Fibroblast of lung (primary cell): ENCODE results near the gene TBC1D30. TPM values are rescaled to one million over a fixed set of nuclear protein-coding genes. Genes with fewer than 3 reads are reported as not detected.
"Not testable (repeated sequence)": the region's sequence is repeated elsewhere in the genome, so short reads cannot be mapped to it uniquely, and the experiment has no call there.

ENCODE experiments used
- DNase-seq, 2 donors: peaks; one replicate each; pipeline versions ENCODE4 v3.0.0 to v3.0.0-alpha.2; 2010; ENCODE audit warnings: low read depth in 2 of 2
- H2AFZ ChIP-seq: 2 replicates; pipeline ENCODE4 v1.5.1; 2012; ENCODE audit warnings: low read length, control low read depth, inconsistent platforms
- H3K27ac ChIP-seq: 2 replicates; pipeline ENCODE4 v1.5.1; 2011; ENCODE audit warnings: low read length, control low read depth; ENCODE audit not compliant: insufficient read depth
- H3K27me3 ChIP-seq: 2 replicates; pipeline ENCODE4 v1.5.1; 2011; ENCODE audit warnings: mild to moderate bottlenecking, low read length; ENCODE audit not compliant: control insufficient read depth, insufficient read depth
- H3K36me3 ChIP-seq: 2 replicates; pipeline ENCODE4 v1.5.1; 2011; ENCODE audit warnings: low read length; ENCODE audit not compliant: control insufficient read depth, insufficient read depth
- H3K4me1 ChIP-seq: 2 replicates; pipeline ENCODE4 v1.5.1; 2011; ENCODE audit warnings: low read length; ENCODE audit not compliant: control insufficient read depth, insufficient read depth; ENCODE audit errors: extremely low read depth
- H3K4me2 ChIP-seq: 2 replicates; pipeline ENCODE4 v1.5.1; 2011; ENCODE audit warnings: low read length, control low read depth; ENCODE audit not compliant: insufficient read depth; ENCODE audit errors: extremely low read depth
- H3K4me3 ChIP-seq, 4 experiments: fragments of 200-600 bp in 1 of 4; sonication (generic) in 1 of 4; replicated peaks in 1 of 4; 2 replicates each; pipeline ENCODE4 v1.5.1; 2011 to 2016; ENCODE audit warnings: low read length in 4 of 4, low read depth in 3 of 4, mild to moderate bottlenecking in 3 of 4, control low read depth in 2 of 4, inconsistent platforms in 1 of 4, mixed read lengths in 1 of 4; ENCODE audit not compliant: insufficient read depth in 1 of 4; ENCODE audit errors: control extremely low read depth in 1 of 4
- H3K79me2 ChIP-seq: 2 replicates; pipeline ENCODE4 v1.5.1; 2012; ENCODE audit warnings: mild to moderate bottlenecking, low read length, inconsistent platforms; ENCODE audit not compliant: control insufficient read depth, insufficient read depth
- H3K9ac ChIP-seq: 2 replicates; pipeline ENCODE4 v1.5.1; 2011; ENCODE audit warnings: mild to moderate bottlenecking, low read length, control low read depth; ENCODE audit not compliant: insufficient read depth
- H3K9me3 ChIP-seq: 2 replicates; pipeline ENCODE4 v1.5.1; 2012; ENCODE audit warnings: low read depth, low read length; ENCODE audit not compliant: control insufficient read depth, insufficient read depth
- H4K20me1 ChIP-seq: 2 replicates; pipeline ENCODE4 v1.5.1; 2011; ENCODE audit warnings: low read length; ENCODE audit not compliant: control insufficient read depth, insufficient read depth; ENCODE audit errors: extremely low read depth
- EZH2 ChIP-seq: IDR thresholded peaks from 2 replicates; pipeline ENCODE4 v1.5.1; 2012; ENCODE audit warnings: low read length, control low read depth, mild to moderate bottlenecking; ENCODE audit errors: missing control alignments
- polyA plus RNA-seq, 2 donors: library from polyadenylated mRNA; depleted of rRNA in 1 of 2; stranded (reverse) in 1 of 2; unstranded in 1 of 2; fragments of >200 nt; gene quantifications; 2 replicates each; pipeline ENCODE4 v1.2.1, GENCODE V29; 2011 to 2012; ENCODE audit warnings: missing spikeins in 1 of 2
- total RNA-seq: library from RNA; depleted of rRNA; stranded (reverse); fragments of >200 nt; gene quantifications from 2 replicates; pipeline ENCODE4 v1.2.1, GENCODE V29; 2014
- TF ChIP-seq, protein P1 (sequence below), 2 donors: IDR thresholded peaks in 1 of 2; conservative IDR thresholded peaks in 1 of 2; 1 replicate in 1 of 2; 2 replicates in 1 of 2; pipeline ENCODE4 v1.5.1; 2011 to 2012; ENCODE audit warnings: low read length in 2 of 2, control low read depth in 1 of 2, inconsistent platforms in 1 of 2, low read depth in 1 of 2, mild to moderate bottlenecking in 1 of 2

The TBC1D30 gene
- total and polyA plus RNA-seq, 2 donors (not counting 1 experiment from before 2014, with no cell fraction given) = 0.24 to 0.66 TPM

- no peak for DNase-seq
- TF ChIP-seq, protein P1, sequence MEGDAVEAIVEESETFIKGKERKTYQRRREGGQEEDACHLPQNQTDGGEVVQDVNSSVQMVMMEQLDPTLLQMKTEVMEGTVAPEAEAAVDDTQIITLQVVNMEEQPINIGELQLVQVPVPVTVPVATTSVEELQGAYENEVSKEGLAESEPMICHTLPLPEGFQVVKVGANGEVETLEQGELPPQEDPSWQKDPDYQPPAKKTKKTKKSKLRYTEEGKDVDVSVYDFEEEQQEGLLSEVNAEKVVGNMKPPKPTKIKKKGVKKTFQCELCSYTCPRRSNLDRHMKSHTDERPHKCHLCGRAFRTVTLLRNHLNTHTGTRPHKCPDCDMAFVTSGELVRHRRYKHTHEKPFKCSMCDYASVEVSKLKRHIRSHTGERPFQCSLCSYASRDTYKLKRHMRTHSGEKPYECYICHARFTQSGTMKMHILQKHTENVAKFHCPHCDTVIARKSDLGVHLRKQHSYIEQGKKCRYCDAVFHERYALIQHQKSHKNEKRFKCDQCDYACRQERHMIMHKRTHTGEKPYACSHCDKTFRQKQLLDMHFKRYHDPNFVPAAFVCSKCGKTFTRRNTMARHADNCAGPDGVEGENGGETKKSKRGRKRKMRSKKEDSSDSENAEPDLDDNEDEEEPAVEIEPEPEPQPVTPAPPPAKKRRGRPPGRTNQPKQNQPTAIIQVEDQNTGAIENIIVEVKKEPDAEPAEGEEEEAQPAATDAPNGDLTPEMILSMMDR (conservative IDR thresholded peaks at IDR 0.05 in 1 of 2, IDR thresholded peaks at IDR 0.05 in 1 of 2; ENCODE audit: low read depth in 1 of 2, low read length in 2 of 2) = no peak
- no peak for TF ChIP-seq EZH2
- no peak overlapping the region for H3K9ac ChIP-seq
- no peaks in the 10 kb centered on the region for H3K9me3 ChIP-seq
- no peaks in the 10 kb centered on the region for H4K20me1 ChIP-seq
- no peaks in the 10 kb centered on the region for H3K79me2 ChIP-seq
- H3K27me3 ChIP-seq = peaks cover 4% of the 10 kb centered on the region
- no peaks in the 10 kb centered on the region for H3K4me1 ChIP-seq
- H3K27ac ChIP-seq = no peak overlapping the region
- H3K4me2 ChIP-seq = no peak overlapping the region
- no peaks in the 10 kb centered on the region for H3K36me3 ChIP-seq
- no peak overlapping the region for H3K4me3 ChIP-seq
- H2AFZ ChIP-seq = no peak overlapping the region
These were observed 15.7 kb downstream of the TBC1D30 start for GRCh38 chr12:64840119-64840518.

- Histone ChIP-seq H4K20me1 (no peaks in the 10 kb centered on the region), H3K4me1 (no peaks in the 10 kb centered on the region), H3K4me2 (no peak overlapping the region), H3K4me3 (no peak overlapping the region), H2AFZ (no peak overlapping the region), H3K9me3 (no peaks in the 10 kb centered on the region), H3K27me3 (peaks cover 4% of the 10 kb centered on the region), H3K9ac (no peak overlapping the region), H3K36me3 (no peaks in the 10 kb centered on the region), H3K79me2 (no peaks in the 10 kb centered on the region), H3K27ac (no peak overlapping the region)
- TF ChIP-seq, protein P1 (conservative IDR thresholded peaks at IDR 0.05 in 1 of 2, IDR thresholded peaks at IDR 0.05 in 1 of 2; ENCODE audit: low read depth in 1 of 2, low read length in 2 of 2) = no peak
- TF ChIP-seq EZH2 = no peak
- DNase-seq = no peak
These were observed 16.7 kb downstream of the TBC1D30 start for GRCh38 chr12:64840949-64841717.

DNA sequence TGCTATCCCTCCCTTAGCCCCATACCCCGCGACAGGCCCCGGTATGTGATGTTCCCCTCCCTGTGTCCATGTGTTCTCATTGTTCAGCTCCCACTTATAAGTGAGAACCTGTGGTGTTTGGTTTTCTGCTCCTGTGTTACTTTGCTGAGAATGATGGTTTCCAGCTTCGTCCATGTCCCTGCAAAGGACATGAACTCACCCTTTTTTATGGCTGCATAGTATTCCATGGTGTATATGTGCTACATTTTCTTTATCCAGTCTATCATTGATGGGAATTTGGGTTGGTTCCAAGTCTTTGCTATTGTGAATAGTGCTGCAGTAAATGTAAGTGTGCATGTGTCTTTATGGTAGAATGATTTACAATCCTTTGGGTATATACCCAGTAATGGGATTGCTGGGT is 24.0 kb downstream of the TBC1D30 start:
- H3K36me3 ChIP-seq, H2AFZ ChIP-seq, H3K9ac ChIP-seq, H3K27me3 ChIP-seq, H3K79me2 ChIP-seq, H3K4me2 ChIP-seq, DNase-seq, H3K9me3 ChIP-seq, H3K4me1 ChIP-seq, H3K27ac ChIP-seq, H3K4me3 ChIP-seq, H4K20me1 ChIP-seq: not testable (repeated sequence)
